Femur (tissue), 1 donor: ENCODE measurements around the gene NKAIN2.
"Not testable (repeated sequence)": the region's sequence is repeated elsewhere in the genome, so short reads cannot be mapped to it uniquely, and the experiment has no call there.

ENCODE experiments used
- DNase-seq: peaks from one replicate; pipeline ENCODE4 v3.0.0-alpha.2; 2017

NKAIN2 gene

DNA sequence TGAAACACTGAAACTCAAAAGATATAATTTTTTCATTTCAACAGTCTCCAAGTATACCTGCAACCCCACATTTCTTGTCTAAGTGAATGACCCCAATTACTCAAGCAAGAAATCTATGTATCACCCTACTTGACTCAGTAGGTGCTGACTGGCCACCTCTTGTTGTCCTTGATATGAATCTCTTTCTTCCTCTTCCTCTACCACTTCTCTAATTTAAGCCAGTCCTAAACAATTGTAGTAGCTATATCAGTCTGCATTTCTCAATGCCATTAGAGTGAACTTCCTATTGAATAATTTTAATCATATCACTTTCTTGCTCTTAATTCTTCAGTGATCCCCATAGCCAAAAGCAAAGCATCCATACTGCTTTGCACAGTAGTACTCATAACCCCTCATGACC is 93.2 kb downstream of the NKAIN2 start:
- no peak for DNase-seq

DNA sequence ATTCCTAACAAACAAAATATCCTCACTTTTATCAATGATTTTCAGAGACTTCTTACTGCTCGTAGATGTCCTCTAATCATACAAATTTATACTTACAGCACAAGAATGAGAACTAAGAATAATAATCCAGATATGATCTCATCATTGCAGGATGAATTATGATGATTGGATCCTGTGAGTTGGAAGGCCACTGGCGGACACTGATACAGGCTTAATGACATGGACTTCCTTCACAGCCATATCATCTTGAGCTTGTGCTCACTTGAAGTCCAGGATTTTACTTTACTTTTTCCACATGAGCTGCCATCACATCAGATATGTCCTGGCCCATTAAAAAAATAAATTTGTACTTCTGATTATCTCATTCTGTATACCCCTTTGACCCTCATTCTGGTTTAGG is 94.3 kb downstream of the NKAIN2 start:
- DNase-seq, result no peak

DNA sequence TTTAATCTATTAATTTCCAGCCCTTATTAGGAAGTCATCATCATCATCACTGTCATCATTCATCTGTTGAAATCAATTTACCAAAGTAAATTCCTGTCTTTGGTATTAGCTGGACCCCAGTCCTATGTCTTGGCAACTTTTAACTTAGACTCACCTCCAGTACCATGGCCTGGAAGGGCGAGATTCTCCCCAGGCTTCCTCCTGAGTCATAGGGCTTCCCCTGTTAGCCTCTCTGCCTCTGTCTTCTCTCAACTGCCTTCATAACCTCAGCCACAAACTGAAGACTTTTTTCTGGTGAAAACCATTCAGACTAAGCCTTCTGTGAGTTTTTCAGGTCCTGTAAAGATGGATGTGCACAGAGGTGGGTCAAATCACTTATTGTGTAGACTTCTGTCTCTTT is 95.0 kb downstream of the NKAIN2 start:
- no peak for DNase-seq

DNA sequence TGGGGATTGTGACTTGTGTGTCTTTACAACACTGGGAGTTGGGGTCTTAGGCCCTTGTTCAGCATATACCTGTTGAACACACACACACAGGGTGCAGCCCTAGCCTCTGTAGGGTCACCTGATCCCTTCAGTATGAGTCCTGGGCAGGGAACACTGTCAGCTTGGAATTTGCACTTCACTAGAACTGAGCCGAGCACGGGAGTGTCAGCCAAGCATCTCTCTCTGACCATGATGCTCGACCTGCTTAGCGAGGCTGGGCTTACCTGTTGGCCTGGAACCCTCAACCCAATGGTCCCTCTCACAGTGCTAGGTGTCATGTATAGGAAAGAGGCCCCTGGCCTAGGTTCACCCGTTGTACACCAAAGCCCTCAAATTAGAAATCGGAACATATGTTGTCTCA is 96.1 kb downstream of the NKAIN2 start:
- no peak for DNase-seq

DNA sequence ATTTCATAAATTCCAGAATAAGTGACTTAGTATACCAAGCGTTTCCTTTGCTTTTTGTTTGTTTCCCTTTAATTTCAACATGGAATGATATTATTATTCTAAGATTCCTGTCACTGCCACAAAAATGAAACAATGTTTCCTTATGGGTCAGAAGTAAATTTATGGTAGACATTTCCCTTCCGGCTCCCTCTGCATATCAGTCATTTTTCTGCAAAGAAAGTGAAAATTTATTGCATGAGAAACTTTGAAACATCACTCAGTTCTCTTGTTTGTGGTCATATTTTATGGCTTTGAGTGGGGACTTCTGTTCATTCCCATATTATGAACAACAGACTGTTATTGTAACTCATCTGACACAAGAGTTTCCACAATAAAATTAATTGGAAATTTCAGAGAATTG is 97.8 kb downstream of the NKAIN2 start:
- DNase-seq, result no peak

DNA sequence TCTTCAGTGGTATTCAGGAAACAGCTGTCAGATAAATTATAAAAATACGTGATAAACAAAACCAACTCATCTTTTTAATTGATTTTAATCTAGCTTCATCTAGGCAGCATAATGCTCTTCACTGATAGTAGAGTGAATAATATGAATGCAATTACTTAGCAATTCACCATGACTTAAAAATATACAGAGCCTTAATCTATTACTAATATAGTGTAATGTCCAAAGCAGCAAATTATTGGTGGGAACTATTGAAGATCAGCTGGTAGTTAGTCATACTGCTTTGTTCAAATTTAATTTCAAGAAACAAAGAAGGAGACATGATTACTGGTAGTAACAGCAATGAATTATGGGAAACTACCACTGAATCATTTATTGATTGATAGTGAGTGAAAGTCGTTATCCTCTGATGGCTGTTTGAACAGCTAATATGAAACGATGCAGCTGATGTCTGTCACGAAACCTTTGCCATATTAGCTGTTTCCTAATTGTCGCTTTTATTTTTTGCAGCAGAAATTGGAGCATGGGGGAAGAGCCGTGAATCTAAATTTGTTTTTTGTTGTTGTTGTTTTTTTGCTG is 99.2 kb downstream of the NKAIN2 start:
- no peak for DNase-seq

DNA sequence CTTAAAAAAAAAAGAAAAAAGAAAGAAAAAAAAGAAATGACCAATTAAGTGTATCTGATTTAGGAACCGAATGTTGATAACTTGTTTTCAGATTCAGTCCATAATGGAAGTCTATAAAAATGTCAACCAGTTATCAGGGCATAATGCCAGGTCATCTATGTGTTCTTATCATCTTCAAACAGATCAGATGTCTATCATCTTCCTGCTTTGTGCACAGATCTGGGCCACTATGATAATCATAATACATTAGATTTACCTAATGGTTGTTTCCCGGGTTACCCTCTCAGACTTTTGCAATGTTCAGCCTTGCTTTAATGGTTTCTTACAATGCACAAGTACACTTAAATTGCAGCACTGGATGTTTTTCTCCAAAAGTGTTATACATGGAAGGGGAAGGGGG is 100.6 kb downstream of the NKAIN2 start:
- no peak for DNase-seq

DNA sequence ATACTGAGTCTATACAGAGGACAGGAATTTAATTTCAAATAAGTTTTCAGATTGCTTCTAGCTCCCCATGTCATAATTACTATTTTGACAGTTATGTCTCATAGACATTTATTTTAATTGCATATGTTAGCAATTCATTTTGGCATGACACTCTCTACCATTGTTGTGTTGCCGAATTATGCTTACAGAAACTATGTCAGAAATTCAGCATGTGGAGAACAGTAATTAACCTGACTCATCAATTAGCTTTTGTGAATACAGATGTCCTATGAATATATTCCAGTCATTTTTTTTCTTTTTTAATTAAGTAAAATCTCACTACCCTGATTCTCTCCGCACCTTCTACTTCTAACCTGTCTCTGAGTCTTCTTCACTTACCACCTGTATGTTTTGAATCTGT is 105.1 kb downstream of the NKAIN2 start:
- DNase-seq, result no peak

DNA sequence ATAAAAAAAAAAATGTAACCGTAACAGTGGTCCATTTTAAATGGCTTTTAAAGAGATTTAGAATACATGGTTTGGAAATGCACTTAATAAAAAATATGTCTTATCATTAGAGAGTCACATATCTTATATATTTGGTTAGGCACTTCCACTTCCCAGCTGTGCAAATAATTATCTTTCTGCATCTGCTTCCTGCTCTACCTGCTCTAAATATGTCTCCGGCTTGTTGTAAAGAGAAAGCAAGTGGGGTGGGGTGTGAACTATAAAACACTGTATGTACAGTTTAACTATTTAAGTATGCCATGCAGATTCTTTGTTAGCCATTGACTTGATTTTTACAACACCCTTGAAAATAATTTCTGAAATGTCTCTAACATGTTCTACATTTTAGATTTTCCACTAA is 106.3 kb downstream of the NKAIN2 start:
- DNase-seq, result no peak

DNA sequence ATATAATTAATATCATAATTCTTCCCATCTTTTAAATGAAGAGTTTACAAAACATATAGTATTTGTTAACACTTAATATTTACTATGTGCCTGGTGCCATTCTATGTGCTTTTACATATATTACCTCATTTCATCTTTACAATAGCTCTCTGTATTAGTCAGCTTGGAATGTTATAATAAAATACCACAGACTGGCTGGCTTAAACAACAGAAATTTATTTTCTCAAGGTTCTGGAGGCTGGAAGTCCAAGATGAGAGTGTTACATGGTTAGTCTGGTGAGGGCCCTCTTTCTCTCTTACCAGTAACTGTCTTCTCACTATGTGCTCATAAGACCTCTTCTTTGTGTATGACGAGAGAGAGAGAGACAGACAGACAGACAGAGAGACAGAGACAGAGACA is 110.2 kb downstream of the NKAIN2 start:
- DNase-seq, result no peak

DNA sequence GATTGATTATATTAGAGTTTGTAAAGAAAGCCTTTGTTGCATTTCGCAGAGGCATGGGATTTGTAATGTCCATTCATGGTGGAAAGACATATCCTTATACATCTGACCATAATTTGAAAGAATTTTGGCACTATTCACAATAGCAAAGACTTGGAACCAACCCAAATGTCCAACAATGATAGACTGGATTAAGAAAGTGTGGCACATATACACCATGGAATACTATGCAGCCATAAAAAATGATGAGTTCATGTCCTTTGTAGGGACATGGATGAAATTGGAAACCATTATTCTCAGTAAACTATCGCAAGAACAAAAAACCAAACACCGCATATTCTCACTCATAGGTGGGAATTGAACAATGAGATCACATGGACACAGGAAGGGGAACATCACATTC is 119.7 kb downstream of the NKAIN2 start:
- DNase-seq, result not testable (repeated sequence)

DNA sequence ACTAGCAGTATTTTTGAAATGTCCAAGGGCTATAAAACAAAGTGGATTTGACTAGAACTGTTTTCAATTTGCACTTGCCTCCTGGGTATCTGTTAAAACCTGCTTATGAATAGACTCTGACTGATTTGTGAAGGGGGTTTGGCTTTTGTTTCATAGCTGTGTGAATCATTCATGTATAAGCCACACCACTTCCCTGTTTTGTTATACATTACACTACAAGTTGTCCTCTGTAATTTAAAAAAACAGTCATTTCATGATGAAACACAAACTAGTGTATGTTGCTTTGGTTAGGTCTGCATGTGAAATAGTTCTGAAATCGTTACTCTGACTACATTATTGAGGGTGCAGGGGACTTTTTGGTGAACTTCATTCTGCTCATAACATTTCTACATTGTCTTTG is 121.7 kb downstream of the NKAIN2 start:
- no peak for DNase-seq

DNA sequence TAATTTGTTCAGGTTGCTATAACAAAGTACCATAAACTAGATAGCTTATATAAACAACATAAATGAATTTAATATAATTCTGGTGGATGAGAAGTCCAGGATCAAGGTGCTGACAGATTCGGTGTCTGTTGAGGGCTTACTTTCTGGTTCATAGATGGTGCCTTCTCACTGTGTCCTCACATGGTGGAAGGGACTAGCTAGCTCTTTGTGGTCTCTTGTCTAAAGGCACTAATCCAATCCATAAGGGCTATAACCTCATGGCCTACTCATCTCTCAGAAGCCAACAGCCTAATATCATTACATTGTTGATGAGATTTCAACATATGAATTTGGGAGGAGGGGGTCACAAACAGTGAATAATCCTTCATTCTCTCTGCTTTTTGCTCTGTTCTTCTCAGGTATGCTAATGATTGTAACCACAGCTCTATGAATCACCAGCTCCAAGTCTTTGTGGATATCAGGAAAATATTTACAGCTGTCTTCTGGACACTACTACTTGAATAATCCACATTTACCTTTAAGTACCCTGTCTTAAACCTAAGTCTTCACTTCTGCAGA is 122.3 kb downstream of the NKAIN2 start:
- no peak for DNase-seq

DNA sequence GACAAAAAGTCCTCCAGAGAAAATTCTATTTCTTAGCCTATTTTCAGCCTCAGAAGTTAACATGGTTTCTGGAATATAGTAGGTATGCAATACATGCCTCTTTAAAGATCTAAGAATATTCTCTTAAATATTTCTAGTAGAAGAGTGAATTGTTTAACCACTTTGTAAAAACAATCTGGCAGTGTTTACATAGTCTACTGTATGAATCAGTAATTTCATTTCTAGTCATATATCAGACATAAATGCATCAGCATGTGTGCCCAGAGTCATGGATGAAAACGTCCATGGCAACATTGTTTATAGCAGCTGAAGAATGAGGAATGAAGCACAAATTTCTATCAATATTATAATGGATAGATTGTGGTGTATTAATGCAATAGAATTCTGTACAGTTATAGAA is 124.9 kb downstream of the NKAIN2 start:
- DNase-seq, result no peak

DNA sequence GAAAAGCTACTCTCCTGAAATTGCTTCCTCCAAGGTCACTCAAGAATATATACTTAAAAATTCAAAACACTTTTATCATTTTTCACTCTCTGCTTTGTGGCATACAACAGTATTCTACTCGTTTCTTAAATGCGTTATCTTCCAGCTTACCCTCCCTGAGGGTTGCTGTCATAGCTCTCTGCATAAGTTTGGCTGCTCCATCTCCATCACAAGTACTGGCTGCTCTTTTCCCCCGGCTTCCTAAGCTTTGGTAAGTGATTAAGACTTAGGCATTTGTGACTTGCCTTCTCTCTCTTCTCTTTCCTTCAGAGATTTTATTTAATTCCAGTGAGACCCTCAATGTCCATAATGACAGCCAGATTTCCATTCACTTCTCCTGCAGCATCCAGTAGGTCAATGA is 128.3 kb downstream of the NKAIN2 start:
- DNase-seq, result no peak

DNA sequence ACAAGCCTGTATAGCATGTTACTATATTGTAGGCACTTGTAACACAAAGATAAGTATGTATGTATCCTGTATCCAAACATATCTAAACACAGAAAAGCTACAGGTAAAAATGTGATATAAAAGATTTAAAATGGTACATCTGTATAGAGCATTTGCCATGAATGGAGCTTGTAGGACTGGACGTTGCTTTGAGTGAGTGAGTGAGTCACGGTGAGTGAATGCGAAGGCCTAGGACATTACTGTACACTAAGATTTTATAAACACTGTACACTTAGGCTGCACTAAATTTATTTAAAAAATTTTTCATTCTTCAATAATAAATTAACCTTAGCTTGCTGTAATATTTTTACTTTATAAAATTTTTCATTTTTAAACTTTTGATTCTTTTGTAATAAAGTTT is 136.9 kb downstream of the NKAIN2 start:
- no peak for DNase-seq

DNA sequence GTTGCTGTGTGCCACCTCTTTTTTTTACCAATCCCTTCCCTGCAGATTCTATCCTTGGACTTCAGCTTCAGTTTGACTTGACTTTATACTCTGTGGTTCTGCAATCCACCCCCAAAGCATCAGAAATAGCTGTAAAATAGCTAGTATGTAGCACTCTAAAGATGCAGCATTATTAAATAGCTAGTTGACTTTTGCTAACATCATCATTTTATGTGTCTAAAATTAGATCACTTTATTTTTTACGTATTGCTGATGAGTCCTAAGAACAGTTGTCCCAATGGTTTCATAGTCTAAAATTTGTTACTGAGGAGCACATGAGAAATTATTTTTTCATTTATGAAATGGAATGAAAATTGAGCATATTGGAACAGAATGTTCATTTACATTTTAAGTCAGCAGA is 138.2 kb downstream of the NKAIN2 start:
- no peak for DNase-seq

DNA sequence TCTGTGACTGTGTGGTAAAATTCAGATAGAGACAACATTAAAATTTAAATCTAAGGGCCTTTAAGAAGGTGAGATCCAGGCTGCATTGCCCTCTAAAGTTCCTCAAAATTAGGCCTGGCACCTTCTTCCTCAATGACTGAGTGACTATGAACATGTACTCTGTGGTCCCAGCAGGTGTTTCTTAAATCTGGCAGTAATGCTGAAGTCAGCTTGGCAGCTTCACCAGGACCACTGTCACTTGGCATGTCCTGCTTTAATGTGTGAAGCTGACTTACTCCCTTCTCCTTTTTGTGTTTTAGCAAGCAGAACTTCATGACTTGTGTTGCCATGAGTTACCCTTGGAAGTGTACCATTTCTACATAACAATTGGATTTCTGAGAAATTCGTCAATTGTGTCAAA is 141.7 kb downstream of the NKAIN2 start:
- no peak for DNase-seq

DNA sequence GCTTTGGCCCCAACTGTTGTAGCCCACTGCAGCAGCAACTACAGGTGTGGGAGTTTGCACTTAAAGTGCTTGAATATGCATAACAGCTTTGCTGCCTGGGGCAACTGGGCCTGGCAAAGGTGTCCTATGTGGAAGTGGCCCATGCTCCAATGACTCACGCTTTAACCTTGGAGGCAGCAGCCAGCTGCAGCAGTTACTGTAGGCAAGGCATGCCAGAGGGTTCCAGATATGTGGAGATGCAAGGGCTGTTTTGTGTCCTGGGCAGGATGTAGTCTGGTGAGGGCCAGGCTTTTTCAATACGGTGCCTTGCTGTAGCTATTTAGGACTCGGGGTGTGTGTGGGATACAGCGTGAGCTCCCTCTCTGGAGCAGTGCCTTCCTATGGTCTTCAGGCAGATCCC is 150.3 kb downstream of the NKAIN2 start:
- DNase-seq, result no peak

DNA sequence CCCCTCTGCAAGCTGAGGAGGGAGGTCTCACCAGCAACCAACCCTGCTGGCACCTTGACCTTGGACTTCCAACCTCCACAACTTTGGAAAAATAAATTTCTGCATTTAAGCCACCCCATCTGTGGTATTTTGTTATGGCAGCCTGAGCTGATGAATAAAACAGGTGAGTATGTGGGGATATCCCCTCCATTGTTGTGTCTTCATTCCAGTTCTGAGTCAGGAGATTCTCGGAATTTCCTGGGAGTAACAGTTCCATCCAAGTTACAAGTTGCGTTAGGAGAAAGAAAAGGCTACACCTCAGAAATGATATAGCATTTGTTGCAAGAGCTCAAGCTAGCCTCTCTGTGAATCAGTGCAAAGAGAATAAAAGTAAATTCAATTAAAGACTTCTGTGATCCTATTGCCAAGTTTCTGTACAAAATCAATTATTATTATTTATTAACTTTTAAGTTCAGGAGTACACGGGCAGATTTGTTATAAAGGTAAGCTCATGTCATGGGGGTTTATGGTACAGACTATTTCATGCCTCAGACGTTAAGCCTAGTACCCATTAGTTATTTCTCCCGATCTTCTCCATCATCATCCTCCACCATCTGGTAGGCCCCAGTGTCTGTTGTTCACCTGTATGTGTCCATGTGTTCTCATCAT is 153.0 kb downstream of the NKAIN2 start:
- DNase-seq, result no peak

DNA sequence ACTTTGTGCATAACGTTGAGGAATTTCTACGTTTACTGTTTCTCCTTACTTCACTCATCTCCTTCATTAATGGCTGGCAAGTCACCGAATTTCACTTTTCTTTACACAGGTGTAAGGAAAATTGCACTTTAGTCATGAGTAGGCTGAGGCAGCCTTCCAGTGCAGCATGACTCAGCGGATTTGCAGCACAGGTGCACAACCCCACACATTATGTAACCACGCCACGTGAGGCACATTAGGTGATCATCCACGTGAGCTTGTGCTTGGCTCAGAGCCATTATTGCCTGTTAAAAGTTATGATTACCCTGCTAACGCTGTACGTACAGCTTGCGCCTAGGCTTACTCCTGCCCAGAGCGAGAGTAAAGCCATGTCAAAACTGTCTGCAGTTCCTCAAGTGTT is 158.8 kb downstream of the NKAIN2 start:
- no peak for DNase-seq

DNA sequence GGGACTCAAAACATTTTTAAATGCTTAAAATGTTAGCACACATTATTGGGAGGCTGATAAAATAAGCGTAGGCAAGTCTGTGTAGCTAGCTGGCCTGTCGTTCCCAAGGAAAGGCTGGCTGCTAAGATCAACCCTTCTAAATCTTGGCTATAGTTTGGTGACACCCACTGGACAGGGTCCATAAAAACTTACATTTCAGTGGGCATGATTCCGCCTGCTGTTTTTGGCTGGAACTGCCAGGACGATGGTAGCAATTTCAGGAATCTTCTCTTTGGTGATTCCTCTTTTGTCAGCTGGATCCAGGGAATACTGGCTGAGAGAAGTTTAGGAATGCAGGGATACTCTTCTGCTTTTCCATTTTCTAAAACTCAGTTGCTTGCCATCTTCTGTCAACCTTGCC is 162.2 kb downstream of the NKAIN2 start:
- DNase-seq, result peak; percentile 42

DNA sequence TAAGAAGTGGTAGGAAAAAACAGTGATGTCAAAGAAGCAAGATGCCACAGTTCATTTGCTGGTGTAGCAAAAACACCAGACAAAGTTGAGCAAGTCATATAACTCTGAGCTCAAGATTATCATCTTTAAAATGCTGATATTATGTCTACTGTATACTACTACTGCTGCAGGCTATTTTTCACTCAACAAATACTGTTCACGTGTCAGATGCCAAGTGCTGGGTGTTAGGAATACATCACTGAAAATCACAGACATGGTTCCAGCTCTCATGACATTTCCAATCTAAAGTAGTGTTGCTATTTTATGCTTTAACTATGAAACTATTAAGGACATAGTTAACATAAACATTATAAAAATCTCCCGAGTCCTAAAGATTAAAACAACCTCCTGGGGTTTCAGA is 163.0 kb downstream of the NKAIN2 start:
- no peak for DNase-seq

DNA sequence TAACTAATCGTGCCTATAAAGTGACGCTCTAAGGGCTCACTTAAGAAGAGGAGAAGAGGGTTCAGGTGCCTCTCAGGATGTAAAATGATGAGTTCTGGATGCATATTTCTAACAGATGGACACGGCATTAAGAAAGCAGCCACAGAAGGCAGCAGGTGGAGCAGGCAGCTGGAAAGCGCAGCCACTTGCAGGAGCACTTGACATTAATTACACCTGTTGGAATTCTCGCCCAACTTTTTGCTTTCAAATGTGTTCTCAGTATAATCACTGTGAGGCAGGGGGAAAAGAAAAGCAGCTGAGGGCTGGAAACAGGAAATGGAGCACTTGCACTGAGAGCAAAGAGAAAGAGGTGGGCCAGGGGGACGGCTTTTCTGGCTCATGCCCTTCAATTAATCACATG is 164.2 kb downstream of the NKAIN2 start:
- DNase-seq, result no peak
